ENCODE measurements around the gene BRSK2.

BRSK2 gene

DNA sequence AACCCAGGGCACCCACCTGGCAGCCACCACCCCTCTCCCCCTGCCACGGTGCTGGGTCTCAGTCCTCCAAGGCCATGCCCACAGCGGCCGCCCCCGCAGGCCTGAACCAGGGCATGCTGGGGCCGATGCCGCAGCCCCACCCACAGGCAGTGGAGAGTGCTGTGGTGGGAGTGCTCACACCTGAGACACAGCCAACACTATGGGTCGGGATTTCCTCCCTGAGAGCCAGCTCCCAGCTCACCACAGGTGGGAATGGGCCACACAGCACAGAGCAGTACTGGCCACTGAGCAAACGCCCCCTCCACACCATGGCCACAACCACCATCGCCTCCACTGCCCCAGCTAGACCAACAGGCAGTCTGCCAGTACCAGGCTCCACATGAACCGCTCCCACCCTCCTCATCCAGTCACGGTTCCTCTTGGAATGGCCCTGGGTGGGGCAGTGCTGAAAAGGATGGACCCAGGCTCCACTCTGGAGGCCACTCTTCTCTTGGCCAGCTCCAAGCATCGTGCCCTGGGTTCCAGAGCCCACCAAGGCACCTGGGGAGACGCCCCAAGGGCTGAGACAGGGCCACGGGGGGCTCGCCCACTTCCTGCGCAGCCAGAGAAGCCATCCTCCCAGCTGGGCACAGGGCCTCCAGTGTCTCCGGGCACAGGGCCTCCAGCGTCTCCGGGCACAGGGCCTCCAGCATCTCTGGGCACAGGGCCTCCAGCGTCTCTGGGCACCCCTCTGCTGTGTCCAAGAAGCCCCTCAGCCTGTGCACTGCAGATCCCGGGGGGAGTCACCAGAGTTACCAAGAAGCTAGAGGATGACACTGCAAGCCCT is 82.7 kb downstream of the BRSK2 start:
- H3K4me3 ChIP-seq (ENCODE audit: control insufficient read depth, low read depth, low read length) = no peak overlapping the region
- no peak for DNase-seq (ENCODE audit: low read depth)
- TF ChIP-seq, protein P1, sequence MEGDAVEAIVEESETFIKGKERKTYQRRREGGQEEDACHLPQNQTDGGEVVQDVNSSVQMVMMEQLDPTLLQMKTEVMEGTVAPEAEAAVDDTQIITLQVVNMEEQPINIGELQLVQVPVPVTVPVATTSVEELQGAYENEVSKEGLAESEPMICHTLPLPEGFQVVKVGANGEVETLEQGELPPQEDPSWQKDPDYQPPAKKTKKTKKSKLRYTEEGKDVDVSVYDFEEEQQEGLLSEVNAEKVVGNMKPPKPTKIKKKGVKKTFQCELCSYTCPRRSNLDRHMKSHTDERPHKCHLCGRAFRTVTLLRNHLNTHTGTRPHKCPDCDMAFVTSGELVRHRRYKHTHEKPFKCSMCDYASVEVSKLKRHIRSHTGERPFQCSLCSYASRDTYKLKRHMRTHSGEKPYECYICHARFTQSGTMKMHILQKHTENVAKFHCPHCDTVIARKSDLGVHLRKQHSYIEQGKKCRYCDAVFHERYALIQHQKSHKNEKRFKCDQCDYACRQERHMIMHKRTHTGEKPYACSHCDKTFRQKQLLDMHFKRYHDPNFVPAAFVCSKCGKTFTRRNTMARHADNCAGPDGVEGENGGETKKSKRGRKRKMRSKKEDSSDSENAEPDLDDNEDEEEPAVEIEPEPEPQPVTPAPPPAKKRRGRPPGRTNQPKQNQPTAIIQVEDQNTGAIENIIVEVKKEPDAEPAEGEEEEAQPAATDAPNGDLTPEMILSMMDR (IDR thresholded peaks at IDR 0.05; ENCODE audit: control insufficient read depth, insufficient read depth, low read depth, low read length, missing control alignments) = no peak

DNA sequence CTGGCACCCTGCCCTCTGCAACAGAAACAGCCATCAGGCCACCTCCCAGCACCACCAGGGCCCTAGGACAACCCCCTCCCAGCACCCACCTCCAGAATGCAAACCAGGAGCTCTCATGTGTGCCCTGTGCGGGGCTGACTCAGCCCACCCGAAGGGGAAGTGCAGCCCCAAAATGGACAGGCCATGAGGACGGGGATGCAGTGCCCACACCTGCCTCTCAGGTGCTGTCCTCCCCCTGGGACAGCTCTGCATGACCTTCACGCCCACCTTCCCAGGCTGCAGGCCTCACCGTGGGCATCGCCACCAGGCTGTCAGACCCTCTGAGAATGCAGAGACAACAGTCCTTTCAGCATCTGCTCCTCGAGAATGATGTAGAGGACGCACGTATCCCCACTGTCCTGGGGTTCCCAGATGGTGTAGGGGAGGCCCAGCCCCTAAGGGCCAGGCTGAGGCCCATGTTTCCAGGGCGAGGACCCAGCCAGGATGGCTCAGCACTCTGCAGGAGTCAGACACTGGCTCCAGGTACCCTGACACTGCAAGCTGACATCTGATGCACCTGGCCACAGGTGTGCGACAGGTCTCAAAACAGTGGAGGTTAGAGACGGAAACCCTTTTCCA is 83.4 kb downstream of the BRSK2 start:
- TF ChIP-seq, protein P1 (IDR thresholded peaks at IDR 0.05; ENCODE audit: control insufficient read depth, insufficient read depth, low read depth, low read length, missing control alignments) = no peak
- no peak overlapping the region for H3K4me3 ChIP-seq (ENCODE audit: control insufficient read depth, low read depth, low read length)
- DNase-seq (ENCODE audit: low read depth) = no peak

DNA sequence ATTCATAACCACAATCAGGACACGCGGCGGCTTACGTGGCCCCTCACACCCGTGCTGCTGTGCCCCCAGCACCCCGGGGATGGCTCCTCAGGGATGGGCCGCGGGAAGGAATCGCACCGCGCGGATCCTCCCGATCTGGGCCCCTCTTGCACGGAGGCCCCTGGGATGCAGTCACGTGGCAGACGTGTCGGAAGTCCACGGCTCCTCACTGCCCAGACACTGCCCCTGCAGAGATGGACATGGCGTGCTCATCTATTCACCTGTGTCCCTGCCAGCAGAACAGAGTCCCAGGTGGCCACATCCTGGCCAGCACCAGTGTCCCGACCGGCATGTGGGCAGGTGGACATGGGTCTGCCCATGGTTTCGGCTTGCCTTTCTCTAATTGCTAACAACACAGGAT is 84.1 kb downstream of the BRSK2 start:
- DNase-seq (ENCODE audit: low read depth) = no peak
- TF ChIP-seq, protein P1 (IDR thresholded peaks at IDR 0.05; ENCODE audit: control insufficient read depth, insufficient read depth, low read depth, low read length, missing control alignments) = no peak
- no peak overlapping the region for H3K4me3 ChIP-seq (ENCODE audit: control insufficient read depth, low read depth, low read length)

DNA sequence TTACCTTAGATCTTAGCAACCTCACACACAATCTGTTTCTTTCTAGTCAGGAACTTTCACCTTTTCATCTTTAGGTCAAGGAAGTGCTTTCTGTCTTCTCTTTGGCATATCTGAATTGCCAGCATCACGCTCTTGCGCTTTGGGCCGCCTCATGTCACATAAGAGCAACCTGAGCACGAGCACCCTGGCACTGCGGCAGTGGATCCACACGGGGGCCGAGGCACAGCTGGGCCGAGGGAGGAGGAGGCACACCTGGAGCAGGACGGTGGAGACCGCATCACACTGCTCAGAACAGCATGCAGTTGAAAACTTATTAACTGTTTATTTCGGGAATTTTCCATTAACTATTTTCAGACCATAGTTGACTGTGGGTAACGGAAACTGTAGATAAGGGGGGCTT is 86.1 kb downstream of the BRSK2 start:
- H3K4me3 ChIP-seq (ENCODE audit: control insufficient read depth, low read depth, low read length) = no peak overlapping the region
- DNase-seq (ENCODE audit: low read depth) = no peak
- TF ChIP-seq, protein P1 (IDR thresholded peaks at IDR 0.05; ENCODE audit: control insufficient read depth, insufficient read depth, low read depth, low read length, missing control alignments) = no peak

DNA sequence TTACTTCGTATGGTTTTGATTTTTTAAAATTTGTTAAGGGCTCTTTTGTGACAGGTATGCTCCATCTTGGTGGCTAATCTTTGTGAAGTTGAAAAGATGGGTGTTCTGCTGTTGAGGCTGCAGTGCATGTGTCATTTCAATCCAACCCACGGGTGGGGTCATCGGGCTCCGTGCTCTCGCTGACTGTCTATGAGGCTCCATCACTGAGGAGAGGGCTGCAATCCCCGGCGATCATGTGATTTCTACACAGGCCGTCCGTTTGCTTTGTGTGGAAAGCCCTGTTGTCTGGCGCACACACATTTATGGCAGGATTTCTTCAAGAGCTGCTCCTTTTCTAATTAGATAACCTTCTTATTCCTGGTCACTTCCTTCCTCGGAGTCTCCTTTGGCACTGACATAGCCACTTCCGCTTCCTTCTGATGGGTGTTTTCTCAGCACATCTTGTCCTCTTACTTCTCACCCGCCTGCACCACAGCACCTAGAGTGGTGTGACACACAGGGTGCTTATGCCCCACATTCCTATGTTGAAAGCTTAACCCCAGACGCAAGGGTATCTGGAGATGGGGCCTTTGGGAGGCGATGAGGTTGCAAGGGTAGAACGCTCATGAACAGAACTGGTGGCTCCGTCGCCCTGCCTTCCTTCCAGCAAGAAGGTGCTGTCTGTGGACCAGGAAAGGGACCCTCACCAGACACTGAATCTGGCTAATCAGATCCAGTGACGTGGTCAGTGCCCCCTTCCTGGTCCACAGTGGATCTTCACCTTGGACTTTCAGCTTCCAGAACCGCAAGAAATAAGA is 87.4 kb downstream of the BRSK2 start:
- no peak for DNase-seq (ENCODE audit: low read depth)
- no peak overlapping the region for H3K4me3 ChIP-seq (ENCODE audit: control insufficient read depth, low read depth, low read length)
- TF ChIP-seq, protein P1 (IDR thresholded peaks at IDR 0.05; ENCODE audit: control insufficient read depth, insufficient read depth, low read depth, low read length, missing control alignments) = no peak

DNA sequence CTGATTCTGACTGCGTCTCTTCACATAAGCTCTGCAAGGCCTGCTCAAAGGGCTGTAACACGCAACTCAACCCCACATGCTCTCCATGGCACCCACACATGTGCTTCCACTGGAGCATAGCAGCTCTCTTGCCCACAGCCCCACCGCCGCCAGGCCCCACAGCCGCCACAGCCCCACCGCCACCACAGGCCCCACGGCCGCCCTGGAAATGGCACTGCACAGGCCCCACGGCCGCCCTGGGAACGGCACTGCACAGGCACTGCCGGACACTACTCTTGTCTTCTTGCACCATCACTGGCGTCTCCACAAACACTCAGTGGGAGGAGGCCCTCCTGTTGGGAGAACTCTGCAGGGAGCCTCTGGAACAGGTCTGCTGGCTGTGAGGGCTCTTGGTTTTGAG is 88.3 kb downstream of the BRSK2 start:
- TF ChIP-seq, protein P1 (IDR thresholded peaks at IDR 0.05; ENCODE audit: control insufficient read depth, insufficient read depth, low read depth, low read length, missing control alignments) = no peak
- no peak overlapping the region for H3K4me3 ChIP-seq (ENCODE audit: control insufficient read depth, low read depth, low read length)
- DNase-seq (ENCODE audit: low read depth) = no peak
